Ureter (tissue), 1 donor: Measurements from ENCODE around the gene DGKH. TPM values are rescaled to one million over a fixed set of nuclear protein-coding genes. Genes with fewer than 3 reads are reported as not detected.
"Not testable (repeated sequence)": the region's sequence is repeated elsewhere in the genome, so short reads cannot be mapped to it uniquely, and the experiment has no call there.

ENCODE experiments used
- DNase-seq: peaks from one replicate; pipeline ENCODE4 v3.0.0-alpha.2; 2020; ENCODE audit warnings: low spot score
- total RNA-seq: library from RNA; stranded (reverse); gene quantifications from one replicate; pipeline ENCODE4 v1.2.4, GENCODE V29; 2023
- donor health status: DM: yes; HTN: yes; CAD: no.

Gene DGKH
- total RNA-seq, 1 donor from 2014 or later: 77.7 TPM

- no peak for DNase-seq
These were observed 23.4 kb downstream of the DGKH start for GRCh38 chr13:42071672-42072419.

GRCh38 chr13:42073683-42074082 is 25.2 kb downstream of the DGKH start:
- DNase-seq: no peak

GRCh38 chr13:42075517-42075916 is 27.1 kb downstream of the DGKH start:
- DNase-seq: no peak

GRCh38 chr13:42076309-42076713 is 27.9 kb downstream of the DGKH start:
- no peak for DNase-seq

- DNase-seq: no peak
These were observed 29.8 kb downstream of the DGKH start for GRCh38 chr13:42078128-42078808.

DNA sequence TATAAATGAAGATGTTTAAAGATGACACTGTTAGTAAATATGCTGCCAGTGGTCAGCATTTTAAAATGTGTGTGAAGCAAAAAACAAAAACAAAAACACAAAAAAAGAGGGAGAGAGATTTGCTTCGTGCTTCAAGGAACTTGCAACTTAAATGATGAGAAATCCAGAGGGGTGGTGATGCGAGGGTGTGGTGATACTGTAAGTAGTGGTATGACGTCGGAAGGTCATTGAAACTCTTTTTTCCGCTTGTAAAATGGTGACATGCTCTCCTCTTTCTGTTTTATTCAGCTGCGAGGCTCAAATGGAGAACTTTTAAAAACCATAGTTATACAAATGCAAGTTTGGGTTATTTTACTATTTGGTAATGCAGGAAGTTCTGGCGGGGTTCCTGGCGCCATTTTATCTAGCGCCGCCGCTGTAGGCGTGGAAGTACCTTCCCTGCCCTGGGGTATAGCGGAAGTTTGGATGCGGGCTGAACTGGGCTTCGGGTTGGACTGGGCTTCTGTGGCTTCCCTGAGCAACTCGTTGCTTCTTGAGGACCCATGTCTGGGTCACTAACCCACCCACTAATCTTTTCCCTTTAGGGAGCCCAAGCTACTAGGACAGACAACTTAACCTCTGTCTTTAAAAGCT is 34.8 kb downstream of the DGKH start:
- DNase-seq: no peak

- no peak for DNase-seq
These were observed 36.3 kb downstream of the DGKH start for GRCh38 chr13:42084722-42085121.

DNA sequence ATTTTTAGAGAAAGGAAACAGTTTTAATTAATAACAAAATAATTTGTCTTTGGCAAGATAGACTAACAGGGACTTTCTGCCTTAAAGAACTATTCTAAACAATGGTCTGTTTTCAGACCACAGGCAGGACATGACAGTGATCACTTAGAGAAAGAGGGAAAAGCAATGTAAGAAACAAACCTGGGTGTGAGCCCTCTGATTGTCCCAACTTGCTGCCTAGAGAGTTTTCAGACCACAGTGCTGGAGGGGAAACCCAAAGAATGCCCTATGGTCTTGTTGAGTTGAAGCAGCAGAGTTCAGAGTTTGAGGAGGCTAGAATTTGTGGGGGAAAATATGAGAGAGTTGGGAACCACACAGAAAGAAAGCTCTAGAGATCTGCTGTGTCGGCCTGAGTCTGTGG is 38.1 kb downstream of the DGKH start:
- no peak for DNase-seq

DNA sequence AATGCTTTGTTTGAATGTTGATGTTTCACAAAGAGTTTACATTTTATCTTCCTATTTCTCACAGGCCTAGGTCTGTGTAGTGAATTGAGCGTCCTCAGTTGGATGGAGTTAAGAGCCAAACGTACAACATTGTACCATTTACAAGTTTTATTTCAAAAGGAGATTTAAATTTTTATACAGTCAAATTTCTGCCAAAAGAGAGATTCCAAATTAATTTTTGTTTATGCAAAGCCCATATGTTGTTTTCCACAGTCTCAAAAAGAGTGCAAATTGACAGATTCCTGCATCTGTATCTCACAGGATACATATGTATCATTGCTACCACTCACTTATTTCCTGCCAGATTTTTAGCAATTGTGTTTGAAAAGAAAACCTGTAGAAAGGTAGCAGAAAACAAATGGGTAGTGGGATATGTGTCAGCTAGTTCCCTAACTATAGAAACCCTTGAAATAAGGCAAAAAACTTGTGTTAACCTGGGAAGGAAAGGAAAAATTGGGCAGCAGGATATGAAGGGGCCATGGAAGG is 46.1 kb downstream of the DGKH start:
- DNase-seq: no peak

GRCh38 chr13:42096222-42096621 is 47.8 kb downstream of the DGKH start:
- DNase-seq: not testable (repeated sequence)

DNA sequence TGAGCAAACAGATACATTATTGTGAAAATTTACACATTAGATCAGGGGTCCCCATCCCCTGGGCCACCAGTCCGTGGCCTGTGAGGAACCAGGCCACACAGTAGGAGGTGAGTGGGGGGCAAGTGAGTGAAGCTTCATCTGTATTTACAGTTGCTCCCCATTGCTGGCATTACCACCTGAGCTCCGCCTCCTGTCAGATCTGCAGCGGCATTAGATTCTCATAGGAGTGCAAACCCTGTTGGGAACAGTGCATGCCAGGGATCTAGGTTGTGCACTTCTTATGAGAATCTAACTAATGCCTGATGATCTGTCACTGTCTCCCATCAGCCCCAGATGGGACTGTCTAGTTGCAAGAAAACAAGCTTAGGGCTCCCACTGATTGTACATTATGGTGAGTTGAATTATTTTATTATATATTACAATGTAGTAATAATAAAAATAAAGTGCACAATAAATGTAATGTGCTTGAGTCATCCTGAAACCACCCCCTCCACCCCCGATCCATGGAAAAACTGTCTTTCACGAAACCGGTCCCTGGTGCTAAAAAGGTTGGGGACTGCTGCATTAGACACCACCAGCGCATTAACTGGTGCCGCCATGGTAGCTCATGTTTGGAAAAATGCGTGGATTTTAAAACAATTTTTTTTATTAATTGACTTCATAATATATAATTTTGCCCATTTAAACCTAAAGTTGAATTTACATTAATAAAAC is 51.7 kb downstream of the DGKH start:
- DNase-seq: no peak

- no peak for DNase-seq
These were observed 52.5 kb downstream of the DGKH start for GRCh38 chr13:42100960-42101359.

- no peak for DNase-seq
These were observed 53.6 kb downstream of the DGKH start for GRCh38 chr13:42101821-42102585.

DNA sequence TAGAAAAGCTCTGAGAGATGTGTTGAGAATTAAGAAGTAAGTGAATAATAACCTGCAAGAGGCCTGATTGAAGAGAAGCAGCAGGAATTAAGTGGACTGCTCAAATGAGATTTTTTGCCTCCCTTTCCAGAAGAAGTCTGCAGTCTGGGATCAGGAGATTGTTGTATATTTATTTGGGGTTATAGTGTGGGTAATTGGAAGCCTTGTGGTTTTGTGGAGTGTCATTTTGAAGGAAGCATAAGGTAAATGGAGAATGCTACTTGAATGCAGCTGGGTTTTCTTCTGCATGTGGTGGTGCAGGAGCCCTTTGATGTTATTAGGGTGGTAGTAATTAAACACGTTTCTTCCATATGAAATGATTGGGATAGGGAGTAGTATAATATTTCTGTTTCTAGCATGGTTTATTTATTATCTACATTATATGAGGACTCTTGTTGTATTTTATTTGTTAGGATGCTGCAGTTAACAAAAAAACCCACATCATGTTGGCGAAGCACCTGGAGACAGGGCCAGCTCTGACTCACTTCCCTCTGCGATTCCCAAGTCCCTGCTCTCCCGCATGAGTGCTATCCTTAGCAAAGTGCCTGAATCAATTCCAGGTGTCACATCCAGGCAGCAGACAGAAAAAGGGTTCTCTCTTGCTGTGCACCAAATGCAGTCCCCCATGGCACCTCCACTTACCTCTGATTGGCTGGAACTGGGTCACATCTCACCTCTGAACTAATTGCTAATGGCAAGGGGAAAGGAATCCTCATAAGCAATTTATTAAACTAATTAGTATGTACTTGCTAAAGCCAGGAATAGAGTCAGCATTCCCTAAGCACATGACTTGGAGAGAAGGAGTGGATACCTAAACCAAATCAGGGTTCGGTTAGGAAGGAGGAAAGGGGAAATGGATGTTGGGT is 54.8 kb downstream of the DGKH start:
- no peak for DNase-seq

DNA sequence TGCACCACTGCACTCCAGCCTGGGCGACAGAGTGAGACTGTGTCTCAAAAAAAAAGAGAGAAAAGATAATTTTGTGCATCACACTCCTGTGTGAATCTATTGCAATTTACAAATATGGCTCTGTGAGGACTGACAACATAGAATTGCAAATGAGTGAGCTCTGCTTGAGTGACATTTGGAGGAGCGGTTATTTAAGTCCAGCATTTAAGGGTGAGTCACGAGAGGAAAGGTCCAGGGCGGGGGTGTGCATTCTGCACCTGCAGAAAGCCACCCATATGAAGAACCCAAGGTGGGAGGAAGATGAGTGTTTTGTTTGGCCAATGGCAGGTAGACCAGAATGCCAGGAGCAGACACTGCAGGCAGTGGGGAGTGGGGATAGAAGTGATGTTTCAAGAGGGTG is 58.5 kb downstream of the DGKH start:
- DNase-seq: no peak

- no peak for DNase-seq
These were observed 59.0 kb downstream of the DGKH start for GRCh38 chr13:42107421-42107820.

GRCh38 chr13:42108217-42108616 is 59.8 kb downstream of the DGKH start:
- DNase-seq: no peak

GRCh38 chr13:42109957-42110356 is 61.5 kb downstream of the DGKH start:
- DNase-seq: no peak

DNA sequence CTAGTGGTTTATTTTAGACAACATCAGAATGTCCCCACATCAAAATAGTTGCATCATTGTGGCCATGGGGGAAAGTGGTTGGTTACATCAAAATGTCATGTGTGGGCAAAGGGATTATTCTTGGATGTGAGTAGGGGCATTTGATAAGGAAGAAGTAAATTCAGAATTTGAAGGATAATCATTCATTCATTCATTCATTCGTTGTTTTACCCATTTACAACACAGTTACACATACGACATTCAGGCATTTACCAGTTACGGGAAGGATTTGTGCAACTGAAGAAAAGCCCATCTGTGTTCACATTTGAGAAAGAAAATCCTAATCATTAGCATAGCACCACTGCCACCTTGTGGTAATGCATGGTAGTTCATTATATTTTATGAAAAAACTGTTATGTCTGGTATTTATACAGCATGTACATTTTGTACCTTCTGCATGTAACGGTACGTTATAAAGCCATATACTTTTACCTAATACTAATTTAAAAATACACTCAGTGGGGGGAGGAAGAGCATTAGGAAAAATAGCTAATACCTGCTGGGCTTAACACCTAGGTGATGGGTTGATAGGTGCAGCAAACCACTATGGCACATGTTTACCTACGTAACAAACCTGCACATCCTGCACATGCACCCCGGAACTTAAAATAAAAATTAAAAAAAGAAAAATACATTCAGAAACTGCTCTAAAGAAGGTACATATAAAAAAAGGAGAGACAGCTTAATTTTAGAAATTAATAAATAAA is 62.1 kb downstream of the DGKH start:
- DNase-seq: no peak

- DNase-seq: no peak
These were observed 64.4 kb downstream of the DGKH start for GRCh38 chr13:42112864-42113263.
